ENCODE results near the gene CFAP45. TPM values are rescaled to one million over a fixed set of nuclear protein-coding genes. Genes with fewer than 3 reads are reported as not detected.
A peak's percentile ranks its signal among the peaks of the same experiment; 100 is the strongest.

The CFAP45 gene
- total and polyA plus RNA-seq, 2 experiments from 2014 or later = not detected

DNA sequence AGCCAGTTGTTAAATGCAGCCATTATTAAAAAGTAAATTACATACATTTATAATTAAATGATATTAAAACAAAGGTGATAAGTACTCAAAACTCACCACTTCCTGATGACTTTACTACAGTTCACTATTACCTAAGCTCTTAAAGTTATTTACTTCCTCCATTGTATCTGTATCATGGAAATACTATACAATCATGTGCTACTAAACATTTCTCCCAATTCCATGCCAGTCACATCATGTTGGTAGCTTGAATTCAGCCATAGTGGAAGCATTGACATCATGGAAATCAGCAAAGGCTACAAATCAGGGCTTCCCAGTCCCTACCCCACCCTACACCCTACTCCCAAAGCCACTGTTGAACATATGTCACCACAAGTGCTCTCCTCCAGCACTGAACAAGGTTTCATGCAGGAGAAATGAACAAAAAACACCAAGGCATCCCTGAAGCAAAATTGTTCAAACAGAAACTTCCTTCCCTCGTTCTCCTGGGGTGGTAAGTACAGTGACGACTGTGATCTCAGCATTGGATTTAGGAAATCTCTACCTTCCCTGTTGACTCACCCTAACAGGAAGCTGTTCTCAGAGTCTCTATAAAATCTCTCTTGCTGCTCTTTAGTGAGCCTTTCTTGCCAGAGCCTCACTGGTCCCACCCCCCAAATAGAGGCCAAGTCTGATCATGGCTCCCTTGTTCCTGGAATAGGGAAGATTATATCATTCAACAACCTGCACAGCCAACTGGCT is 50.2 kb downstream of the CFAP45 start:
- H3K27ac ChIP-seq = no peak overlapping the region
- H3K36me3 ChIP-seq = no peaks in the 10 kb centered on the region
- H3K4me1 ChIP-seq (ENCODE audit: low read depth) = peaks cover 8% of the 10 kb centered on the region
- H3K4me3 ChIP-seq = no peak overlapping the region
- H3K9me3 ChIP-seq (ENCODE audit: low read depth) = no peaks in the 10 kb centered on the region
- TF ChIP-seq CTCF (IDR thresholded peaks at IDR 0.05; ENCODE audit: low read depth, low read length) = no peak
- H3K27me3 ChIP-seq = peaks cover 15% of the 10 kb centered on the region
- DNase-seq (ENCODE audit: low read depth in 1 of 2, low spot score in 1 of 2) = peak in 1 of 2 donors; percentile 35

GRCh38 chr1:159848326-159848725 is 51.6 kb downstream of the CFAP45 start:
- no peaks in the 10 kb centered on the region for H3K9me3 ChIP-seq (ENCODE audit: low read depth)

GRCh38 chr1:159847231-159847630 is 52.7 kb downstream of the CFAP45 start:
- DNase-seq (ENCODE audit: low read depth in 1 of 2, low spot score in 1 of 2) = no peak
- no peak for TF ChIP-seq CTCF (IDR thresholded peaks at IDR 0.05; ENCODE audit: low read depth, low read length)
- Histone ChIP-seq H3K9me3 (ENCODE audit: low read depth) (no peaks in the 10 kb centered on the region), H3K27me3 (peaks cover 8% of the 10 kb centered on the region), H3K4me1 (ENCODE audit: low read depth) (no peaks in the 10 kb centered on the region), H3K27ac (no peak overlapping the region), H3K36me3 (no peaks in the 10 kb centered on the region), H3K4me3 (no peak overlapping the region)

More at GRCh38 chr1:159848326-159848725, 51.6 kb downstream of the CFAP45 start:
- Histone ChIP-seq H3K4me1 (ENCODE audit: low read depth) (peaks cover 1% of the 10 kb centered on the region), H3K27ac (no peak overlapping the region), H3K4me3 (no peak overlapping the region), H3K36me3 (no peaks in the 10 kb centered on the region), H3K27me3 (peaks cover 15% of the 10 kb centered on the region)
- DNase-seq (ENCODE audit: low read depth in 1 of 2, low spot score in 1 of 2) = no peak
- TF ChIP-seq CTCF (IDR thresholded peaks at IDR 0.05; ENCODE audit: low read depth, low read length) = no peak

DNA sequence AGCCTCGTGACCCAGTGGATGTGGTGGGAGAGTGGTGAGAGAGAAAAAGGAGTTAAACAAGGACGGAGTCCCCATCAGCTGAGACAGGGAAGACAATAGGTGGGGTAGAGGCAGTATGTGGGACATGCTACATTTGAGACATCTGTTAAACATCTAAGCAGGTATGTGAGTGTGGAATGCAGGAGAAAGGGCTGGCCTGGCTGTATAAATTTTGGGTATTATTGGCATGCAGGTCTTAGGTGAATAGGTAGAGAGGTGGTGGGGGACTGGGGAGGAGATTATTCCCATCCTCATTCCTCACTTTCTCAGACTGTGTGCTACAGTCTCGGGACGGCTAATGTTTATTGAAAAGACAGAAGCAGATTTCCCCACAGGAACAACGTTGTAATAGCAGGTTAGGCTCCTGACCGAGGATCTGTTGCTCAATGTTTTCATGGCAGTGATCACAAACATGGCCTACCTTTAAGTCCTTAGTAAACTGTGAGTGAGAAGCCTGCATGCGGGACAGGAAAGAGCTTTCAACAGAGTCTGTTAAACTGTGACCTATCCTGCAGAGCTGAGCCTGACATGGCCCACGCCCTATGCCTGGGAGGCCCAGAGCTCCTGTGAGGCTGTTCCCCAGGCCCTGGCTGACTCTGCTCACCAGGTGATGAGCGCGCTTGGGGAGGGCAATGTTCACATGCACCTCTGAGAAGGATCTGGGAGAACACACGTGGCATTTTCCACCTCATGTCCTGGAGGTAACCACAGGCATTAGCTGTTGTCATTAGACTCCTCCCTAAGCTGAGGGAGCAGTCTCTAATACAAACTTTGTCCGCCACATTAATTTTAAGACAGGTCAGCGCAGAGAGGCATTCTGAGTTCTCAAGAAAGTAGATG is 54.0 kb downstream of the CFAP45 start:
- H3K4me1 ChIP-seq (ENCODE audit: low read depth) = no peaks in the 10 kb centered on the region
- H3K27ac ChIP-seq = no peak overlapping the region
- H3K9me3 ChIP-seq (ENCODE audit: low read depth) = no peaks in the 10 kb centered on the region
- H3K36me3 ChIP-seq = no peaks in the 10 kb centered on the region
- no peak for TF ChIP-seq CTCF (IDR thresholded peaks at IDR 0.05; ENCODE audit: low read depth, low read length)
- DNase-seq (ENCODE audit: low read depth in 1 of 2, low spot score in 1 of 2) = no peak
- H3K27me3 ChIP-seq = peaks cover 8% of the 10 kb centered on the region
- no peak overlapping the region for H3K4me3 ChIP-seq

DNA sequence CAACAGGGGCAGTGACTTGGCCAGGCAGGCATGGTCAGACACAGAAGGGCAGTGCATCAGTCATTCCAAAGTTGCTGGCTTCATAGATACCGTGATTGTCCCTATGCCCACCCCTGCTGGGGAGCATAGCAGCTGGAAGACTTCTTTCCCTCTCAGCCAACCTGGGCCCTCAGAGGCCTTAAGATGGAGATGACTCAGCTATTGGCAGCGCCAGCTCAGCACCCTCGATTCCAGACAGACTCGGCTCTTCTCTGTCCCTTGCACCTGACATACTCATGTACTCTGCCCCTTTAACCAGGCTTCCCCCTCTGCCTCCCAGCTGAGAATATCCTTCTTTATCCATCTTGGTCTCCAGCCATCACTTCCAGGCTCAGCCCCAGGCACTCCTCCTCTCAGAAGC is 56.5 kb downstream of the CFAP45 start:
- DNase-seq (ENCODE audit: low read depth in 1 of 2, low spot score in 1 of 2) = no peak
- Histone ChIP-seq H3K27ac (no peak overlapping the region), H3K27me3 (peaks cover 4% of the 10 kb centered on the region), H3K4me3 (no peak overlapping the region), H3K9me3 (ENCODE audit: low read depth) (no peaks in the 10 kb centered on the region), H3K4me1 (ENCODE audit: low read depth) (no peaks in the 10 kb centered on the region), H3K36me3 (no peaks in the 10 kb centered on the region)
- no peak for TF ChIP-seq CTCF (IDR thresholded peaks at IDR 0.05; ENCODE audit: low read depth, low read length)
